ENCODE results near the gene GAREM2.
A peak's percentile ranks its signal among the peaks of the same experiment; 100 is the strongest.
"Not testable (repeated sequence)": the region's sequence is repeated elsewhere in the genome, so short reads cannot be mapped to it uniquely, and the experiment has no call there.

Gene GAREM2

GRCh38 chr2:26172871-26173775 lies at the start of gene GAREM2:
GAREM2 (plus strand) TSS chr2:26173088; CDS start chr2:26173221, 133 bp downstream.
- DNase-seq (ENCODE audit: low spot score): no peak

DNA sequence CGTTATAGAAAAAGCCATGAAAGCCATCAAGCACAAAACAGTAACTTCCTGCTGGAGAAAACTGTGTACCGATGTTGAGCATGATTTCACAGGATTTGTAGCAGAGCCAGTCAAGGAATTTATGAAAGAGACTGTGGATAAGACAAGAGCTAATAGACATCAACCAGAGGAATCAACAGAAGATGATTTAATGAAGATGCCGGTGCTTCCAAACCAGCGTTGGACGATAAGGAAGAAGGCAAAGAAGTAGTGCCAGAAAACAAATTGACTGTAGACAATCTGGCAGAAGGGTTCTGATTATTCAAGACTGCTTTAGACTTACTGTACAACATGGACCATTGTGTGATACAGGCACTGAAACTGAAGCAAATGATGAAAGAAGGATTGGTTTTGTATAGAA lies 49.5 kb upstream of the GAREM2 start:
- DNase-seq (ENCODE audit: low spot score): peak; percentile 55

DNA sequence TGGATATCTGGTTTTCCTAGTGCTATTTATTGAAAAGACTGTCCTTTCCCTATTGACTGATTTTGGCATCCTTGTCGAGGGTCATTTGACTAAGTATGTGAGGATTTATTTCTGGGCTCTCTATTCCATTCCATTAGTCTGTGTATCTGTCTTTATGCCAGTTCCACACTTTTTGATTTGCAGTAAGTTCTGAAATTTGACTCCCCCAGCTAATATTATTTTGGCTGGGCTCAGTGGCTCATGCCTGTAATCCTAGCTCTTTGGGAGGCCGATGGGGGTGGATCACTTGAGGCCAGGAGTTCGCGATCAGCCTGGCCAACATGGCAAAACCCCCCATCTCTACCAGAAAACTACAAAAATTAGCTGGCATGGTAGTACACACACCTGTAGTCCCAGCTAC lies 46.8 kb upstream of the GAREM2 start:
- no peak for DNase-seq (ENCODE audit: low spot score)

- DNase-seq (ENCODE audit: low spot score): no peak
Observed at GRCh38 chr2:26128176-26128575, 44.7 kb upstream of the GAREM2 start.

DNA sequence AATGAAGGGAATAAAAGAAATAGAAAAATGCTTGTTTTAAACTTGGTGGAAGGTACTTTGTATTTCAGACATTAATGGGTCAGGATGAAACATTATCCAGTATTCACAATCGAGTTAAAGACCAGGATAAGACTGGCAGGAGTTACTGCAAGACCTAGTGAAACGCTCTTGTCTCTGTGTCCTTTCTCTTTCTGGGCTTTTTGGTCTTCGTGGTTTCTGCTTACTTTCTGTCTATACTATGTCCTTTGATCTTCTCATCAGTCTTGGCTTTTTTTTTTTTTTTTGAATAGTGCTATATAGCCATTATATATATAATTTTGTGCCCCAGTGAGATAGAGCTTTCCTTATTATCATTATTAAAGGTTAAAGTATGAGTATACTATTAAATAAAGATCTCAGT lies 42.1 kb upstream of the GAREM2 start:
- no peak for DNase-seq (ENCODE audit: low spot score)

DNA sequence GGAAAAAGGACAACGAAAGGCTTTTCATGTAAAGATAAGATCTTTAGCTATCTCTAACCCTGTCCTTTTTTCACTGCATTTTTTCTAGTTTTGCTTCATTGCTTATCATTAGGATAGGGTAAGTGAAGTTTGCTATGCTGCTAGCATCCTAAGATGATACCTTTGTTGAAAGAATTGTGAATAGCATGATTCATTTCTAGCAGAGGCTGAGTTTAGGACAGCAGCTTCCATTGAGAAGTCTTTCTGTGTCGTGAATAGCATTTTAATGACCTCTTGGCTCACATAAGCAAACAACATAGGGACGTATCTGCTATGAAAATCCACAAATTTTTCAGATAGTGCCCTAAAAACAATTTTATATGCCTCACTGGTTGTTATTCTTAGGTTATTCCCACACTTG lies 36.4 kb upstream of the GAREM2 start:
- no peak for DNase-seq (ENCODE audit: low spot score)

GRCh38 chr2:26139269-26140183 lies 33.4 kb upstream of the GAREM2 start:
- DNase-seq (ENCODE audit: low spot score): peak; percentile 57

DNA sequence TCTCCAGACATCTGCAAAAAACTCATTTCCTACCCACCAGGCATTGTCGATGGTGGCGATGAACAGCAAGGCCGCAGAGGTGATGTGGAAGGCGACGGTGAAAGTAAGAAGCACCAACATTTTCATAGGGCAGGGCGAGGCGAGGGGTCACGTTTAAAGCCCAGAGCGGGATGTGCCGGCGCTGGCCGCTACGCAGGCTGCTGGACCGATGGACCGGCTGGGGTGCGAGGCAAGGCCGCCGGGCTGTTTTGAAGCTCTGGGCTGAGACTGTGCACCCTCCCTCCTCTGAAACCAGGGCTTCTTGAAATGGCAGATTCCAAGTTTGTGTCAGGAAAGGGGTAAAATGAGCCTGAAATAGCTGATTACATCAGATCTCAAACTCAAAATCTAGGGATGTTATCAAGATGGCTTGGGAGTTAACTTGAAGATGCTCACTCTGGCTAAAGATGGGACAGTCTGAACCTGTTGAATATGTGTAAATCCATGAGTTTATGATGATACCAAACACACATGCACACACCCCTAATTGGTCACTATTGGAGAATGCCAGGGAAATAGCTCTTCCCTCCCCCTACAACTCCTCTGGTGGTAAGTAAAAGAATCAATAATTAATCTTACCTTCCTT lies 31.6 kb upstream of the GAREM2 start:
- no peak for DNase-seq (ENCODE audit: low spot score)

GRCh38 chr2:26144031-26144430 lies 28.9 kb upstream of the GAREM2 start:
- DNase-seq (ENCODE audit: low spot score): no peak

GRCh38 chr2:26144953-26145680 lies 27.8 kb upstream of the GAREM2 start:
- DNase-seq (ENCODE audit: low spot score): peak; percentile 73

DNA sequence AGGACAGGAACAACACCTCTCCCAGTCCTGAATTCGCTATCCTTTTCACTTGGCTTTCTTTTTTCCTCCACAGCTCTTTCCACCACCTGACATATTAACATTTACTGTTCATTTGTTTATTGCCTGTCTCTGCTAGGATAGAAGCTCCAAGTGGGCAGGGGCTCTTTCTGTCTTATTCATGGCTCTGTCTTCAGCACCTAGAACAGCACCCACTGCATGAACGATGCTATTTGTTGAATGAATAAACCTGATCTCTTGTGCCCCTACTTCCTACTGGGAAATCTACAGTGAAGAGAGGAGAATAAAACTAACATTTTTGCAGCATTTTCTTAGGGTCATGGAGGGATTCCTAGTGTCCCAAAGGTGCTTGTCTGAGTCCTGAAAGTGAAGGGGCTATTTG lies 24.4 kb upstream of the GAREM2 start:
- no peak for DNase-seq (ENCODE audit: low spot score)

GRCh38 chr2:26150243-26150642 lies 22.6 kb upstream of the GAREM2 start:
- DNase-seq (ENCODE audit: low spot score): no peak

- no peak for DNase-seq (ENCODE audit: low spot score)
Observed at GRCh38 chr2:26157580-26157979, 15.3 kb upstream of the GAREM2 start.

- no peak for DNase-seq (ENCODE audit: low spot score)
Observed at GRCh38 chr2:26161926-26162325, 11.0 kb upstream of the GAREM2 start.

GRCh38 chr2:26162963-26163362 lies 9.9 kb upstream of the GAREM2 start:
- DNase-seq (ENCODE audit: low spot score): no peak

- no peak for DNase-seq (ENCODE audit: low spot score)
Observed at GRCh38 chr2:26164231-26164630, 8.7 kb upstream of the GAREM2 start.

GRCh38 chr2:26164641-26165211 lies 8.2 kb upstream of the GAREM2 start:
- no peak for DNase-seq (ENCODE audit: low spot score)

DNA sequence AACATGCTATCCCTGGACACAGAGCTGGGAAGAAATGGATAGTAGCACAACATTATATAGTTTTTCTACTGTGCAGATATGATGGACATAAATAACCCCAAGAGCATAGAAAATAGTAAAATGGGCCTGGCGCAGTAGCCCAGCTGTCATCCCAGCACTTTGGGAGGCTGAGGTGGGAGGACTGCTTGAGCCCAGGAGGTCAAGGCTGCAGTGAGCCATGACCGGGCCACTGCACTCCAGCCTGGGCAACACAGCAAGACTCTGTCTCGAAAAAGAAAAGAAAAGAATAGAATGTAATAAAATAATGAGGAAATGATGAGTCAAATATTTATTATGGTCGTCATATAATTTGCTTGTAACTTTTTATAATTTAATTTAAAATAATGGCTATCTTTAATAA lies 7.5 kb upstream of the GAREM2 start:
- DNase-seq (ENCODE audit: low spot score): no peak

GRCh38 chr2:26166541-26166940 lies 6.3 kb upstream of the GAREM2 start:
- not testable (repeated sequence) for DNase-seq (ENCODE audit: low spot score)

- no peak for DNase-seq (ENCODE audit: low spot score)
Observed at GRCh38 chr2:26168785-26169184, 4.1 kb upstream of the GAREM2 start.

DNA sequence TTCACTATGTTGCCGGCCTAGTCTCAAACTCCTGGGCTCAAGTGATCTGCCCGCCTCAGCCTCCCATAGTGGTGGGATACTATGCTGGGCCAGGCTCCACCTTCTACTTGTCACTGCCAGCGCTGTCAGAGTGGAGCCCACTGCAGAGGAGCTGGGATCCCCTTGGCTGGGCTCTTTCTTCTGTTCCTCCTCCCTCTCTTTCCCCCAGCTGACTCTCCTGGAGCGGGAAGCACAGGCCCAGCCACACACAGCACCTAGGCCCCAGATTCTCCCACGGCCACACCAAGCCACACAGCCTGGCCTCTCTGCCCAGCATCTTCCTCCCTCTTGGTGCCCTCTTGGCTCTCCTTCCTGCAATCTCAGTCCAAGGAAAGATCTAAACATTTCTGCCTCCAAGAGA lies 3.7 kb upstream of the GAREM2 start:
- no peak for DNase-seq (ENCODE audit: low spot score)
